OCI-LY3 (cell line): ENCODE measurements around the gene HTR3B.
"Not testable (repeated sequence)": the region's sequence is repeated elsewhere in the genome, so short reads cannot be mapped to it uniquely, and the experiment has no call there.

Experiments
- H2AFZ ChIP-seq: fragments of 200-600, 300-600 bp; shearing (Covaris generic); 2 replicates; pipeline ENCODE4 v1.6.0; 2014; ENCODE audit warnings: antibody characterized with exemption, low read depth, low read length
- H3K27ac ChIP-seq: fragments of 200-600, 300-600 bp; sonication (generic); 2 replicates; pipeline ENCODE4 v1.5.1; 2014; ENCODE audit warnings: mild to moderate bottlenecking, low read length, moderate library complexity, mixed read lengths
- H3K27me3 ChIP-seq: fragments of 200-600, 300-600 bp; sonication (generic); 2 replicates; pipeline ENCODE4 v1.6.1; 2014; ENCODE audit warnings: low read depth, low read length, mixed read lengths
- H3K36me3 ChIP-seq: fragments of 200-600, 300-600 bp; sonication (generic); replicated peaks from 2 replicates; pipeline ENCODE3; 2014; ENCODE audit warnings: low read depth, low read length, mixed read lengths
- H3K4me1 ChIP-seq: fragments of 300-600, 200-600 bp; sonication (generic); 2 replicates; pipeline ENCODE4 v1.6.1; 2014; ENCODE audit warnings: low read length, mixed read lengths
- H3K4me2 ChIP-seq: fragments of 200-600, 300-600 bp; sonication (generic); 2 replicates; pipeline ENCODE4 v1.6.1; 2014; ENCODE audit warnings: low read length, mixed read lengths
- H3K4me3 ChIP-seq: fragments of 300-600, 200-600 bp; sonication (generic); 2 replicates; pipeline ENCODE4 v1.5.1; 2014; ENCODE audit warnings: antibody characterized with exemption, mild to moderate bottlenecking, low read length, moderate library complexity
- H3K79me2 ChIP-seq: fragments of 300-600, 200-600 bp; shearing (Covaris generic); 2 replicates; pipeline ENCODE4 v1.6.1; 2014; ENCODE audit warnings: mild to moderate bottlenecking, low read length, mixed read lengths
- H3K9ac ChIP-seq: fragments of 300-600, 200-600 bp; shearing (Covaris generic); 2 replicates; pipeline ENCODE4 v1.6.0; 2014; ENCODE audit warnings: mild to moderate bottlenecking, low read length, moderate library complexity
- H3K9me3 ChIP-seq: fragments of 200-600, 300-600 bp; shearing (Covaris generic); 2 replicates; pipeline ENCODE4 v1.6.1; 2014; ENCODE audit warnings: low read length, mixed read lengths; ENCODE audit not compliant: insufficient read depth
- H4K20me1 ChIP-seq: fragments of 200-600, 300-600 bp; sonication (generic); 2 replicates; pipeline ENCODE4 v1.6.1; 2016; ENCODE audit warnings: low read length, mixed read lengths; ENCODE audit not compliant: insufficient read depth
- CTCF ChIP-seq: fragments of 200-600, 300-600 bp; sonication (generic); IDR thresholded peaks from 2 replicates; pipeline ENCODE4 v1.5.1; 2014; ENCODE audit warnings: antibody characterized with exemption, low read length, low read depth
- EZH2phosphoT487 ChIP-seq: fragments of 200-600 bp; shearing (Covaris generic); IDR thresholded peaks from 2 replicates; pipeline ENCODE4 v1.6.1; 2018; ENCODE audit warnings: antibody characterized with exemption, mixed run types, low read depth

HTR3B gene

DNA sequence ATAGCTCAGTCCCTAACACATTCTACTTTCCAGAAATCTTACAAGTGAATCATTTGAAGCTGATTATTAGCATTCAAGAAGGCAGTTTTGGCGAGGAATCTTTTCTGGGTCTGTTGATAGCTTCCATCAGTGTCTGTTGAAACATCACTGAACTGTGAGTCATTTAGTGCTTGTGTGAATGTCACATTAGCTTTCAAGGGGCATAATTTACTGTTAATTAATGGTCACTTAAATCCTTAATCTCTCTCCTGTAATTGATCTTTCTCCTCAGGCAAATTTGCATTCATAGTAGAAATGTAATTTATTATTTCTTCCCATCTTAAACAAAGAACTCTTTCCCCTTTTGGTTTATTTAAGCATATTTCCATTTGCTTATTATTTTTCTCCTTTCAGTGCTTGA, 2.6 kb downstream of the HTR3B start:
- no peaks in the 10 kb centered on the region for H4K20me1 ChIP-seq
- H3K4me2 ChIP-seq: peak overlapping the region; percentile 64
- no peaks in the 10 kb centered on the region for H3K36me3 ChIP-seq
- peak overlapping the region; percentile 58 for H3K4me3 ChIP-seq
- H3K79me2 ChIP-seq: no peaks in the 10 kb centered on the region
- H2AFZ ChIP-seq: peak overlapping the region; percentile 15; the same call in 1 of the 2 replicates
- H3K9me3 ChIP-seq: no peaks in the 10 kb centered on the region
- peaks cover 22% of the 10 kb centered on the region for H3K4me1 ChIP-seq
- H3K27ac ChIP-seq: no peak overlapping the region
- TF ChIP-seq EZH2phosphoT487 (no peak), CTCF (no peak)
- H3K27me3 ChIP-seq: 0 out of 2 replicates have a peak, but pooled peaks cover 6% of the 10 kb centered on the region
- H3K9ac ChIP-seq: 0 out of 2 replicates have a peak overlapping the region, but pooled peaks have one; percentile 30

DNA sequence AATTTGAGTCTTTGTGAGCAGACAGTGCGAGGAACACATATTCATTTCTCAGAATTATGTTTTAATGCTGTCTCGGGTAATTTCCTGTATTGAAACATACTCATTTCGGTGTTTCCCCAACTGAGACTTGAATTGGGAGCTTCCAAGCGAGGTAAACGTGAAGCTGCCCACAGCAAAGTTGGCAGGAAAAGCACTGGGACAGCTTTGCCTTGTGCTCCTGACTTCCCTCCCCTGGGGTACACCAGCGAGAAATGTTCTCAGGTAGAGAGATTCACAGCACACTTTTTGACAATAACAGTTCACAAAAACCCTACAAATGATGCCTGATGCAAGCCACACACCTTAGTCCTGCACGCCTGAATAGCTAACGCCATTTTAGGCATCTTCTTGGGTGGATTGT, 3.1 kb downstream of the HTR3B start:
- H3K9me3 ChIP-seq: no peaks in the 10 kb centered on the region
- H3K4me1 ChIP-seq: peaks cover 22% of the 10 kb centered on the region
- H3K27me3 ChIP-seq: 0 out of 2 replicates have a peak, but pooled peaks cover 6% of the 10 kb centered on the region
- H3K27ac ChIP-seq: no peak overlapping the region
- TF ChIP-seq CTCF: no peak
- TF ChIP-seq EZH2phosphoT487: no peak
- no peaks in the 10 kb centered on the region for H3K36me3 ChIP-seq
- peak overlapping the region; percentile 64 for H3K4me2 ChIP-seq
- peak overlapping the region; percentile 58 for H3K4me3 ChIP-seq
- no peaks in the 10 kb centered on the region for H4K20me1 ChIP-seq
- H3K79me2 ChIP-seq: no peaks in the 10 kb centered on the region
- 0 out of 2 replicates have a peak overlapping the region, but pooled peaks have one; percentile 30 for H3K9ac ChIP-seq
- peak overlapping the region; percentile 15 for H2AFZ ChIP-seq

GRCh38 chr11:113908098-113908497, 3.5 kb downstream of the HTR3B start:
- 0 out of 2 replicates have a peak, but pooled peaks cover 6% of the 10 kb centered on the region for H3K27me3 ChIP-seq
- peak overlapping the region; percentile 15; the same call in 1 of the 2 replicates for H2AFZ ChIP-seq
- H3K4me2 ChIP-seq: peak overlapping the region; percentile 64
- H3K9ac ChIP-seq: 0 out of 2 replicates have a peak overlapping the region, but pooled peaks have one; percentile 30
- TF ChIP-seq EZH2phosphoT487: no peak
- no peak for TF ChIP-seq CTCF
- no peaks in the 10 kb centered on the region for H4K20me1 ChIP-seq
- no peaks in the 10 kb centered on the region for H3K79me2 ChIP-seq
- H3K4me3 ChIP-seq: peak overlapping the region; percentile 58
- no peak overlapping the region for H3K27ac ChIP-seq
- peaks cover 22% of the 10 kb centered on the region for H3K4me1 ChIP-seq
- H3K36me3 ChIP-seq: no peaks in the 10 kb centered on the region
- H3K9me3 ChIP-seq: no peaks in the 10 kb centered on the region

DNA sequence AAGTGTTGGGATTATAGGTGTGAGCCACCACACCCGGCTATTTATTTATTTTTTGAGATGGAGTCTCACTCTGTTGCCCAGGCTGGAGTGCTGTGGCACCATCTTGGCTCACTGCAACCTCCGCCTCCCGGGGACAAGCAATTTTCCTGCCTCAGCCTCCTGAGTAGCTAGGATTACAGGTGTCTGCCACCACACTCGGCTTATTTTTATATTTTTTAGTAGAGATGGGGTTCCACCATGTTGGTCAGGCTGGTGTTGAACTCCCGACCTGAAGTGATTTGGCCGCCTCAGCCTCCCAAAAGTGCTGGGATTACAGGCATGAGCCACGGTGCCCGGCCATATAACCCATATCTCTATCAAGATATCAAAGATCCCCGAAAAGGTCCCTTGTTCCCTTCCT, 6.9 kb downstream of the HTR3B start:
- not testable (repeated sequence) for H2AFZ ChIP-seq, H3K36me3 ChIP-seq, H3K4me2 ChIP-seq, H3K27ac ChIP-seq, H3K27me3 ChIP-seq, H3K9me3 ChIP-seq, H3K9ac ChIP-seq, H4K20me1 ChIP-seq, H3K4me3 ChIP-seq, H3K79me2 ChIP-seq
- H3K4me1 ChIP-seq: peaks cover 21% of the 10 kb centered on the region
